Cortex of kidney (tissue), 1 donor: ENCODE data around the gene TTC39A.

ENCODE experiments used
- DNase-seq: peaks from one replicate; lab custom pipeline; 2025; lab: John Stamatoyannopoulos, UW

TTC39A gene

GRCh38 chr1:51297401-51298321 is 32.7 kb downstream of the TTC39A start:
- DNase-seq, result no peak

- DNase-seq, result no peak
These were observed 33.7 kb downstream of the TTC39A start for GRCh38 chr1:51296383-51297357.

DNA sequence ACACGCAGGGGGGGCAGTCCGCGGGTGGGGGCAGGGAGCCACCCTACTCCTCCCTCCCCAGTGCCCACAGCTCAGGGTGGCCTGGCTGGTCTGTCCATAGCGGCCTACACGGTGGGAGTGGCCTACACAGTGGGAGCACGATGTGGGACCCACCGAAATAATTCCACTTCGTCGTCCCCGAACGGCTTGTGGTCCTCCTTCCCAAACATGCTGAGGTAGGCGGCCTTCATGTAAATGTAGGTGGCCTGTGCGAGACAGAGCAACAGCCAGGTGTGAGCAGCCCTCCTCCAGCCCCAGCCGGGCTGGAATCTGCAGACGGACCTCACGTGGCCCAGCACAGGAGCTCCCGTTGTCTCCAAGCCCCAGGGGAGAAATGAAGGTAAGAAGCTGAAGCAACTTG is 34.4 kb downstream of the TTC39A start:
- DNase-seq, result no peak

GRCh38 chr1:51294566-51295184 is 35.7 kb downstream of the TTC39A start:
- no peak for DNase-seq

- DNase-seq, result no peak
These were observed 36.4 kb downstream of the TTC39A start for GRCh38 chr1:51293898-51294515.

DNA sequence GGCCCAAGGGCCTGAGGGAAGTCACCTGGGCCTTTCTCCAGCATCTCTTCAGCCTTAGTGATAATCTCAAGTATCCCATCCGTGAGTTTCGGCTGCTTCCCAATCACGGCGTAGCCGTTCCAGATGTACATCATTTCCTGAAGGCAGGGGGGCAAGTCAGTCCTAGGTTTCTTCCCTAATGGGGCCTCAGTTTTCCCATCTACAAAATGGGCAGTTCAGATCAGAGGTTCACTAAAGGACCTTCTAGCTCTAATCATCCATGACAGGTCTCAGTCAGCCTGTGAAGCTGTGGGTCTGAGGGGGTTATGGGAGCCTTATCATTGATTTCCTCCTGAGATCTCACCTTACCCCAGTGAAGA is 39.9 kb downstream of the TTC39A start:
- DNase-seq, result no peak

DNA sequence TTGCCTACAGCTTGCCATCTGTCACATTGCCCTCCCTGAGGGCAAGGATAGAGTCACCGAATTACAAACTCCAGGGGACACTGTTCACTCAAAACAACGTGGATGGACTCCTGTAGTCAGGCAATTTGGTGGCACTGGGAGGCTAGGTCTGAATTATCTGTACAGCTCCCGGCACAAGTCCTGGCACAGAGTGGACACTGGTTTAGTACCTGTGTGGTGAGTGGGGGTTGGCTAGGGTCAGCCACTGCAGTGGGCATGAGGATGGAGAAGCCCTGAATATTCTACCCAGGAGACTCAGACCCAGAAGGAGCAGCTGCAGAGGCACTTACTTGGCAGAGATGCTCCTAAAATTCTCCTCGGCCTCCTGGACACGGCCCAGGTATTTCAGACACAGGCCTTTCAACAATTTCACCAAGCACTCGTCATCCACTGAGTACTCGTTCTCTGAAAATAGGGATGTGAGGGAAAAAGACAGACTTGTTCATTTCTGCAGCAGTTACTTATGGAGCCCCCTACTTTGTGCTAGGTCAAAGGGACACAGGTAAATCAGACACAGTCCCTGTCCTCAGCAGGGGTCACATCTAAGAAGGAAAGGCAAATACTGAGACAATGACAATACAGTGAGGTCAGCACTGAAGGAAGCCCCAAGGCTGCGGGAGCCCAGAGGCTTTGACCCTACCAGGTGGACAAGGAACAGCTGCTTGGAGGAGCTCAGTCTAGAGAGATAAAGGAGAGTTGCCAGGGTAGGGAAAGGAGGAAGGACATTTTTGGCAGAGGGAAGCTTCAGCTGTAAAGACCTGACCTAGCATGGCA is 40.5 kb downstream of the TTC39A start:
- DNase-seq, result no peak

DNA sequence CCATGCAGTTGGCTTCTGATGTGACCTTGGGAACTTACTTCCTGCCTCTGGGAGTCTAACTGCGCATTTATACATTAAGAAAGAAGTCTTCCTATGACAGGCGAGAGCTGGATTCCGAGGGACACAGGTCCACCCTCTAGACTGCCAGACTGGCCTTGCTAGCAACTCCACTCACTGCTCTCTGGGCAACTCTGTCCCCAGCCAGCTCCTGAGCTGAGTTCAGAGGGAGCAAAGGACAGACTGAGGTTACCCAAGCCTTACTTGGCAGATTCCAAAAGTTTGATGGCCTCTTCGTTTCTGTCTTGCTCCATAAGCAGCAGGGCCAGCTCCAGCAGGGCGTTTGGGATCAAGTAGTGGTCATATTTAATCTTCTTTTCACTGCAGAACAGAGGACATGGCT is 41.8 kb downstream of the TTC39A start:
- DNase-seq, result no peak

DNA sequence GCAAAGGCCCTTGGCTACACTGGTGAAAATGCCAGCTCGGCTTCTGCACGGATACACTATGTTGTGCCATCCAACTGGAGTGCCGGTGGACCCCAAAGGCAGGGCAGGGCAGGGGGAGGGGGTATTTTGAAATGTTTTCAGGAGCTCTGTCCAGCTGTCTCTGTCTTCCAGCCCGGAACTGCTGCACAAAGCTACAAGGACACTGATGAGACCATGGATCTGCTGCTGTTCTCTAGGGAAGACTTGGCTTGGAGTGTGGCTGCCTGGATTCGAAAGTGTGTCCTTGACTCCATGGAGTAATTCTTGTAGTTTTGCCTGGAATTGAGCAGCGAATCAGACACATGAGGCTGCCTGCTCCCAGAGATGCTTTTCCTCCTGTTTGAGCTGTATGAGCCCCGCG is 42.4 kb downstream of the TTC39A start:
- DNase-seq, result no peak

DNA sequence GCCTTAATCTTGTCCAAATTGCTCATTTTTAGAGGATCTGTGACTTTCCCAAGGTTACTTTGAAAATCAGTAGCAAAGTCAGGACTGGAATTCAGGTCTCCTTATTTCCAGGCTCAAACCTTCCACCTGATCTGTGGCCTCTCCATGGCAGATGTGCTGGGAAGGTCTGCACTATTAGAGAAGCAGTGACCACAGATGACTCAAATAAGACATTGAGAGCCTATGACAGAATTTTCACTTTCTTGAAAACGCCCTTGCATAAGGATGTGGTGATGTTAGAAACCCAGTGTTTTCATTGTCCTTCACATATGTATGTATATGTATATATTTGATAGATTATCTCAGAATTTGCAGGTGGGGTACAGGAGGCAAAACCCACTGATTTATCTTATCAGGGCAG is 45.3 kb downstream of the TTC39A start:
- DNase-seq, result no peak

GRCh38 chr1:51284487-51284954 is 45.8 kb downstream of the TTC39A start:
- DNase-seq, result no peak

- no peak for DNase-seq
These were observed 46.4 kb downstream of the TTC39A start for GRCh38 chr1:51283979-51284378.

DNA sequence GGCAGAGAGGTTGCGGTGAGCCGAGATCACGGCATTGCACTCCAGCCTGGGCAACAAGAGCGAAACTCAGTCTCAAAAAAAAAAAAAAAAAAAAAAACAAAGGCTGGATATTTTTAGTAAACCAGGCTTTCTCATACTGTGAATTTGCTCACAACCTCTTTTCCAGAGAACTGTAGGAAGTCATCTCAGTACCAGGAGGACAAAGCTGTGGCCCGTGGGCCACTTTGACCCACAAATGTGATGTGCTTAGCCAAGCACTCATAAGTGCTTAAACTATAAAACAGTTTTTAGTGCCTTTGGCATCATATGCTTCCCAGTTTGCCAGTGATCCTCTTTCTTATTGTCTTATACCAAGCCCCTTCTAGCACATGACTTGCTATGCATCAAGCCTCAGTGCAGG is 47.8 kb downstream of the TTC39A start:
- DNase-seq, result no peak

- no peak for DNase-seq
These were observed 48.6 kb downstream of the TTC39A start for GRCh38 chr1:51281807-51282206.

GRCh38 chr1:51280321-51280978 is 49.9 kb downstream of the TTC39A start:
- no peak for DNase-seq

GRCh38 chr1:51276286-51276685 is 54.1 kb downstream of the TTC39A start:
- DNase-seq, result no peak

DNA sequence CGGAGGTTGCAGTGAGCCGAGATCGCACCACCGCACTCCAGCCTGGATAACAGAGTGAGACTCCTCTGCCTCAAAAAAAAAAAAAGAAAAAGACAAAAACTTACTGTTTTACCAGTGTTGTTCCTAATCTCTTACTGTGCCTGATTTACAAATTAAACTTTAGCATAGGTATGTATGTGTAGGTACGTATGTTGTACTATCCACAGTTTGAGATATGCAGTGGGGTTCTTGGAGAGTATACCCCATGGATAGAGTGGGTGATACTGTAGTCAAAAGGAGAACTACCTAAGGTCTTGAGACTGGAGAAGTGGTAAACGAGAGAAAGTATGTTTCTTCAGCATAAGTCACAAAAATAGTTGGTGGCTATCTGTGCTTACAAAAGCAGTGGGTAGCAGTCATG is 55.7 kb downstream of the TTC39A start:
- no peak for DNase-seq

DNA sequence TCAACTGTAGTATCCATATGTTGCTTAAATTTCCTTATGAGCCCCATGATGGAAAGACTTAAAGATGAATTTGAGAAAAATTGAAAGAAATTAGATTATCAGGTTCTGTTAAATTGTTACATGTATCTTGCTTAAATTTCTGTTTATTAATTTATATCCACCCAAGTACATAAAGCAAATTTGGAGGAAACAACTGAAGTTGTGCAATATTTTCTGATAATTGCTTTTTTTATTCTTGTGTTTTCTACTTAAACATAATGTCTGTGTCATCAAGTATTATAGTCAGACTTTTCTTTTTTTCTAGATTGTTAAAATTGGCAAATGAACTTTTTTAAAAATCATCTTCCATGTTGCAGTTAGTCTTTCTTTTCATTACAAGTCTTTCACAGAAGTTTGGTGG is 57.4 kb downstream of the TTC39A start:
- no peak for DNase-seq

DNA sequence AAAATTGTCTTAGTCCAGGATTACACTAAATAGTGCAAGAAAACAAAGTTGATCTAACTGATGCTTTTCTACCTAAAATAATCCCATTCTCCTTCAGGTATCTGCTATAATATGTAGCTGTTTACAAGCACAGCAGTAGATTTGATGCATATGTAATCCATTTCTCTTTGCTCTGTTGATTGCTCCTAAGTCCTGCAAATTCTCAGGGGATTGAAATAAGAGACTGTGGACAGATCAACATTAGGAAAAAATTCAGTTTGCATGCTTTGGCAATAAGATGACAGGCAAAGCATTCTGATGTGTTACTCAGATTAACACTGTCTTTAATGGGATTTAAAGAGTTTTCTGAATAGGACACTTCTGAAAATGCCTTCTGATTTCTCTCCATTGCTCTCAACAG is 59.6 kb downstream of the TTC39A start:
- no peak for DNase-seq

DNA sequence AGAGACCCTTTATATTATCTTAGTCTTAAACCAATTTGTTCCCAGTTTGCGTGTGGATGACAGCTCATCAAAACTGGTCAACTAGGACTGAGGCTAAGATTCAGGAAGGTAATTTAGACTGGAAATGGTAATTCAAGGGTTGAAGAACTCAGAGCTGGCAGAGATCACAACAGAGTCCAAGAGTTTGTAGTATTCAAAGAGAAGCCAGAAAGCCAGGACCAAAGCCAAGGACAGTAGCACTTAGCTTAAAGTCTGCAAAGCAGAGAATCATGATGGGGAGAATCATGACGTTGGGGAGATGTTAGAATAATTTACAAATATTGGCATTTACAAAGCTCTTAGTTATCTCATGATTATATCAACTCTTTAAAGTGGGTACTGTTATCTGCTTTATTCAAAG is 61.7 kb downstream of the TTC39A start:
- DNase-seq, result no peak
